HepG2 (cell line): ENCODE measurements around the gene OR6S1. TPM values are rescaled to one million over a fixed set of nuclear protein-coding genes. Genes with fewer than 3 reads are reported as not detected.

Experiments used
- ARID2 ChIP-seq: sonication (generic); formaldehyde crosslinking; IDR thresholded peaks from 2 replicates; pipeline ENCODE4 v1.8.1; 2022; ENCODE audit warnings: mild to moderate bottlenecking, missing genetic modification reagents, borderline replicate concordance
- MAFK ChIP-seq, 2 experiments: IDR thresholded peaks in 1 of 2; conservative IDR thresholded peaks in 1 of 2; 2 replicates each; pipeline ENCODE4 v1.6.1; 2011; ENCODE audit warnings: improper control_type of control experiment in 2 of 2, low read length in 2 of 2
- MAZ ChIP-seq, 2 experiments: sonication (generic) in 1 of 2; formaldehyde crosslinking in 1 of 2; IDR thresholded peaks; 2 replicates each; pipeline versions ENCODE4 v1.5.0 to v1.6.1; 2012 to 2020; ENCODE audit warnings: low read depth in 2 of 2, mild to moderate bottlenecking in 2 of 2, borderline replicate concordance in 1 of 2, improper control_type of control experiment in 1 of 2, low read length in 1 of 2, missing genetic modification reagents in 1 of 2, moderate library complexity in 1 of 2
- MIER2 ChIP-seq: IDR thresholded peaks from 2 replicates; pipeline ENCODE4 v1.6.1; 2016; ENCODE audit warnings: missing biosample characterization, missing genetic modification reagents
- MIXL1 ChIP-seq: IDR thresholded peaks from 2 replicates; pipeline ENCODE4 v1.6.1; 2016
- NCOR1 ChIP-seq: fragments of 200-600 bp; sonication (generic); IDR thresholded peaks from 2 replicates; pipeline ENCODE4 v1.7.0; 2017; ENCODE audit warnings: antibody characterized with exemption, low read length, borderline replicate concordance
- PITX1 ChIP-seq: sonication (generic); formaldehyde crosslinking; IDR thresholded peaks from 2 replicates; pipeline ENCODE4 v1.5.1; 2020; ENCODE audit warnings: mild to moderate bottlenecking, missing genetic modification reagents
- PLSCR1 ChIP-seq: sonication (generic); formaldehyde crosslinking; IDR thresholded peaks from 2 replicates; pipeline ENCODE4 v1.5.0; 2020; ENCODE audit warnings: missing genetic modification reagents, mild to moderate bottlenecking, borderline replicate concordance
- TEAD3 ChIP-seq: optimal IDR thresholded peaks from 2 replicates; pipeline ENCODE3; 2016; ENCODE audit warnings: borderline replicate concordance
- ZFP62 ChIP-seq: sonication (generic); formaldehyde crosslinking; IDR thresholded peaks from 2 replicates; pipeline ENCODE4 v1.4.0; 2020; ENCODE audit warnings: missing genetic modification reagents
- ZFX ChIP-seq: sonication (generic); formaldehyde crosslinking; IDR thresholded peaks from 2 replicates; pipeline ENCODE4 v1.4.0; 2020; ENCODE audit warnings: mild to moderate bottlenecking, low read depth, missing genetic modification reagents, moderate library complexity
- ZNF264 ChIP-seq: sonication (generic); formaldehyde crosslinking; IDR thresholded peaks from 2 replicates; pipeline ENCODE4 v1.4.0; 2020; ENCODE audit warnings: missing genetic modification reagents
- ZNF280B ChIP-seq: sonication (generic); formaldehyde crosslinking; IDR thresholded peaks from 2 replicates; pipeline ENCODE4 v1.5.0; 2020; ENCODE audit warnings: missing genetic modification reagents, mild to moderate bottlenecking, borderline replicate concordance
- ZNF280D ChIP-seq: sonication (generic); formaldehyde crosslinking; IDR thresholded peaks from 2 replicates; pipeline ENCODE4 v1.5.1; 2020; ENCODE audit warnings: mild to moderate bottlenecking, missing genetic modification reagents
- ZNF414 ChIP-seq: sonication (generic); formaldehyde crosslinking; IDR thresholded peaks from 2 replicates; pipeline ENCODE4 v1.5.0; 2020; ENCODE audit warnings: missing genetic modification reagents
- ZNF503 ChIP-seq: sonication (generic); formaldehyde crosslinking; IDR thresholded peaks from 2 replicates; pipeline ENCODE4 v1.4.0; 2020; ENCODE audit warnings: missing genetic modification reagents
- ZNF619 ChIP-seq: sonication (generic); formaldehyde crosslinking; IDR thresholded peaks from 2 replicates; pipeline ENCODE4 v1.4.0; 2020; ENCODE audit warnings: mild to moderate bottlenecking, missing genetic modification reagents
- ZNF841 ChIP-seq: sonication (generic); formaldehyde crosslinking; IDR thresholded peaks from 2 replicates; pipeline ENCODE4 v1.8.1; 2023; ENCODE audit warnings: missing genetic modification reagents, borderline replicate concordance
- polyA plus RNA-seq, 8 experiments: library from polyadenylated mRNA; depleted of rRNA in 3 of 8; stranded (reverse) in 7 of 8; unstranded in 1 of 8; fragments of >200 nt; fragmentation: Illumina TruSeq in 4 of 8; extraction: Trizol in 4 of 8; gene quantifications; 2 replicates each; pipeline versions ENCODE4 v1.2.1 to v1.2.3, GENCODE V29; 2011 to 2016; ENCODE audit warnings: low read depth in 4 of 8, missing spikeins in 1 of 8, mixed read lengths in 1 of 8; ENCODE audit not compliant: insufficient read depth in 1 of 8
- total RNA-seq, 5 experiments: library from RNA; depleted of rRNA; stranded (reverse); fragments of >200 nt; fragmentation: Illumina TruSeq; extraction: Trizol; gene quantifications; 2 replicates each; pipeline ENCODE4 v1.2.3, GENCODE V29; 2016; ENCODE audit warnings: low read depth in 1 of 5

OR6S1 gene
- total and polyA plus RNA-seq, 2 of the 13 experiments (the other 11 are each of a cell fraction or from before 2014, with no cell fraction given) = 0.09 TPM; not detected in 1

GRCh38 chr14:20606190-20606901 lies 35.1 kb downstream of the OR6S1 start (continued):
- TF ChIP-seq ZNF280D (CRISPR knock-in tag) = no peak; the same call in 1 of the 2 replicates
- 0 out of 2 replicates have a peak, but pooled peaks have one; percentile 71 for TF ChIP-seq ZNF414 (CRISPR knock-in tag)
- no peak for TF ChIP-seq PLSCR1 (CRISPR knock-in tag)
- peak; percentile 48 for TF ChIP-seq ZNF619 (CRISPR knock-in tag)
- no peak for TF ChIP-seq MAZ (IDR thresholded peaks at IDR 0.05; ENCODE audit: borderline replicate concordance, low read depth, low read length)
- peak; percentile 46; the same call in 1 of the 2 replicates for TF ChIP-seq MAZ (CRISPR knock-in tag; IDR thresholded peaks at IDR 0.05; ENCODE audit: low read depth)
- peak; percentile 84 for TF ChIP-seq TEAD3
- TF ChIP-seq MAFK (conservative IDR thresholded peaks at IDR 0.05 in 1 of 2, IDR thresholded peaks at IDR 0.05 in 1 of 2; ENCODE audit: low read length in 2 of 2) = no peak
- TF ChIP-seq PITX1 (CRISPR knock-in tag) = peak; percentile 43; the same call in 1 of the 2 replicates
- TF ChIP-seq NCOR1 = peak; percentile 85; the same call in 1 of the 2 replicates
- peak; percentile 51; the same call in 1 of the 2 replicates for TF ChIP-seq ARID2 (CRISPR knock-in tag)
- peak; percentile 47; the same call in 1 of the 2 replicates for TF ChIP-seq ZFX (CRISPR knock-in tag)
- no peak for TF ChIP-seq ZFP62 (CRISPR knock-in tag)
- peak; percentile 96 for TF ChIP-seq ZNF264
- no peak for TF ChIP-seq ZNF841
- peak; percentile 80 for TF ChIP-seq MIER2 (CRISPR knock-in tag)
- peak; percentile 32; the same call in 1 of the 2 replicates for TF ChIP-seq ZNF280B (CRISPR knock-in tag)
- TF ChIP-seq MIXL1 (CRISPR knock-in tag) = peak; percentile 30; the same call in 1 of the 2 replicates
- TF ChIP-seq ZNF503 (CRISPR knock-in tag) = 0 out of 2 replicates have a peak, but pooled peaks have one; percentile 32
